HepG2 (cell line): ENCODE measurements around the gene SCUBE1. TPM values are rescaled to one million over a fixed set of nuclear protein-coding genes. Genes with fewer than 3 reads are reported as not detected.

Experiments
- ATAC-seq: fragments of 200-7000 bp; cut with Tn5 transposase; 3 replicates; pipeline ENCODE4 v1.9.1; 2020; ENCODE audit warnings: mild to moderate bottlenecking, moderate library complexity
- BruUV-seq: library from RNA; stranded (reverse); fragments of 400-500 nt; replicated peaks from 2 replicates; lab custom pipeline; 2021; lab: Mats Ljungman, UMichigan
- CTCF ChIA-PET: fragments of 300-600 bp; formaldehyde crosslinking; extraction: SDS; loops from one replicate; lab custom pipeline; 2021; ENCODE audit warnings: low total read pairs, inconsistent platforms, low intra/inter-chr PET ratio; lab: Yijun Ruan, JAX
- POLR2A ChIA-PET: fragments of 350-600 bp; sonication (Branson Sonifier 250); formaldehyde crosslinking; loops from one replicate; lab custom pipeline; 2020; ENCODE audit warnings: antibody characterized with exemption, inconsistent platforms; lab: Yijun Ruan, JAX
- DNase-seq: peaks from one replicate; pipeline ENCODE4 v3.0.0-alpha.2; 2015; ENCODE audit warnings: low spot score
- FAIRE-seq: peaks from 3 replicates; lab custom pipeline; 2011; peaks lifted over from hg19 to GRCh38; lab: Jason Lieb, UNC
- H2AFZ ChIP-seq: one replicate; pipeline ENCODE4 v1.6.1; 2011; ENCODE audit warnings: low read length, inconsistent platforms
- H3K27ac ChIP-seq: fragments of 300-600 bp; 3 replicates; pipeline ENCODE4 v1.8.0; 2011; ENCODE audit warnings: mixed run types, mild to moderate bottlenecking, mixed read lengths, low read length, inconsistent platforms; ENCODE audit not compliant: insufficient read depth; ENCODE audit errors: extremely low read length
- H3K27me3 ChIP-seq, 2 experiments: fragments of 200-600 bp in 1 of 2; 2 replicates in 1 of 2; 3 replicates in 1 of 2; pipeline versions ENCODE4 v1.6.0 to v1.8.0; 2011; ENCODE audit warnings: low read length in 2 of 2, mild to moderate bottlenecking in 2 of 2, moderate library complexity in 2 of 2, inconsistent platforms in 1 of 2; ENCODE audit not compliant: insufficient read depth in 2 of 2, control insufficient read depth in 1 of 2
- H3K36me3 ChIP-seq, 2 experiments: fragments of 200-600 bp in 1 of 2; replicated peaks in 1 of 2; 2 replicates in 1 of 2; 3 replicates in 1 of 2; pipeline versions ENCODE4 v1.5.1 to v1.8.0; 2011; ENCODE audit warnings: low read length in 2 of 2, inconsistent platforms in 1 of 2; ENCODE audit not compliant: insufficient read depth in 2 of 2, control insufficient read depth in 1 of 2
- H3K4me1 ChIP-seq: 2 replicates; pipeline ENCODE4 v1.5.1; 2012; ENCODE audit warnings: low read length, inconsistent platforms; ENCODE audit not compliant: insufficient read depth
- H3K4me2 ChIP-seq: 2 replicates; pipeline ENCODE4 v1.6.0; 2011; ENCODE audit warnings: low read depth, low read length, inconsistent platforms
- H3K4me3 ChIP-seq, 3 experiments: fragments of 200-600 bp in 1 of 3; sonication (generic), shearing (Covaris generic) in 1 of 3; replicated peaks in 1 of 3; 2 replicates each; pipeline ENCODE4 v1.5.1; 2011 to 2016; ENCODE audit warnings: low read length in 3 of 3, inconsistent platforms in 2 of 3, low read depth in 2 of 3, mild to moderate bottlenecking in 2 of 3, control low read depth in 1 of 3, mixed read lengths in 1 of 3; ENCODE audit not compliant: insufficient read depth in 1 of 3
- H3K79me2 ChIP-seq: one replicate; pipeline ENCODE4 v1.6.1; 2011; ENCODE audit warnings: low read length, inconsistent platforms; ENCODE audit not compliant: insufficient read depth
- H3K9ac ChIP-seq: 2 replicates; pipeline ENCODE4 v1.6.0; 2011; ENCODE audit warnings: mild to moderate bottlenecking, low read depth, low read length, inconsistent platforms; ENCODE audit not compliant: insufficient read depth
- H3K9me3 ChIP-seq: 2 replicates; pipeline ENCODE4 v1.5.1; 2012; ENCODE audit warnings: mild to moderate bottlenecking, low read length
- H4K20me1 ChIP-seq: 2 replicates; pipeline ENCODE4 v1.6.0; 2011; ENCODE audit warnings: inconsistent platforms, mild to moderate bottlenecking, low read length, moderate library complexity; ENCODE audit not compliant: insufficient read depth
- AHDC1 ChIP-seq: sonication (generic); formaldehyde crosslinking; IDR thresholded peaks from 2 replicates; pipeline ENCODE4 v1.5.1; 2020; ENCODE audit warnings: mild to moderate bottlenecking, missing genetic modification reagents, borderline replicate concordance
- CHCHD3 ChIP-seq: sonication (generic); formaldehyde crosslinking; IDR thresholded peaks from 2 replicates; pipeline ENCODE4 v1.8.0; 2022; ENCODE audit warnings: mild to moderate bottlenecking, missing genetic modification reagents, moderate library complexity
- HDAC2 ChIP-seq: sonication (generic); formaldehyde crosslinking; IDR thresholded peaks from 2 replicates; pipeline ENCODE4 v1.4.0; 2020; ENCODE audit warnings: missing genetic modification reagents
- NKX3-1 ChIP-seq: sonication (generic); formaldehyde crosslinking; IDR thresholded peaks from 2 replicates; pipeline ENCODE4 v1.5.0; 2020; ENCODE audit warnings: missing genetic modification reagents
- RORA ChIP-seq: sonication (generic); formaldehyde crosslinking; IDR thresholded peaks from 2 replicates; pipeline ENCODE4 v1.5.0; 2020; ENCODE audit warnings: mild to moderate bottlenecking, missing genetic modification reagents, moderate library complexity
- RXRB ChIP-seq: IDR thresholded peaks from 2 replicates; pipeline ENCODE4 v1.6.1; 2016; ENCODE audit warnings: borderline replicate concordance, missing genetic modification reagents, missing compliant biosample characterization
- THRA ChIP-seq: sonication (generic); formaldehyde crosslinking; IDR thresholded peaks from 2 replicates; pipeline ENCODE4 v1.4.0; 2020; ENCODE audit warnings: missing genetic modification reagents, borderline replicate concordance
- ZNF503 ChIP-seq: sonication (generic); formaldehyde crosslinking; IDR thresholded peaks from 2 replicates; pipeline ENCODE4 v1.4.0; 2020; ENCODE audit warnings: missing genetic modification reagents
- ZNF558 ChIP-seq: sonication (generic); formaldehyde crosslinking; IDR thresholded peaks from 2 replicates; pipeline ENCODE4 v1.9.0; 2022; ENCODE audit warnings: mild to moderate bottlenecking, missing genetic modification reagents, borderline replicate concordance
- ZNF614 ChIP-seq: IDR thresholded peaks from 2 replicates; pipeline ENCODE4 v1.6.1; 2018; ENCODE audit warnings: missing biosample characterization, missing genetic modification reagents, inconsistent platforms, borderline replicate concordance
- ZNF790 ChIP-seq: sonication (generic); formaldehyde crosslinking; IDR thresholded peaks from 2 replicates; pipeline ENCODE4 v1.8.0; 2022; ENCODE audit warnings: missing genetic modification reagents, mild to moderate bottlenecking, borderline replicate concordance
- ZSCAN29 ChIP-seq: sonication (generic); formaldehyde crosslinking; conservative IDR thresholded peaks from 2 replicates; pipeline ENCODE4 v1.4.0; 2020; ENCODE audit warnings: mild to moderate bottlenecking, missing genetic modification reagents
- WGBS: methylation state at CpG from one replicate; pipeline ENCODE4 v1.1.6; 2017; ENCODE audit warnings: low lambda C conversion rate; 5-methylcytosine and 5-hydroxymethylcytosine counted together
- in situ Hi-C: cut with HindIII; loops from 2 replicates; pipeline ENCODE4 v1.10.0; 2017; ENCODE audit warnings: low pct_unique_long_range_greater_than_20kb; ENCODE audit not compliant: extremely low pct_ligation_motif_present
- intact Hi-C: fragments of 100-400 bp; cut with micrococcal nuclease; formaldehyde crosslinking; loops from one replicate; pipeline ENCODE4 v1.10.0; 2022; ENCODE audit not compliant: unreplicated experiment
- polyA plus RNA-seq, 8 experiments: library from polyadenylated mRNA; depleted of rRNA in 3 of 8; stranded (reverse) in 7 of 8; unstranded in 1 of 8; fragments of >200 nt; fragmentation: Illumina TruSeq in 4 of 8; extraction: Trizol in 4 of 8; gene quantifications; 2 replicates each; pipeline versions ENCODE4 v1.2.1 to v1.2.3, GENCODE V29; 2011 to 2016; ENCODE audit warnings: low read depth in 4 of 8, missing spikeins in 1 of 8, mixed read lengths in 1 of 8; ENCODE audit not compliant: insufficient read depth in 1 of 8
- total RNA-seq, 5 experiments: library from RNA; depleted of rRNA; stranded (reverse); fragments of >200 nt; fragmentation: Illumina TruSeq; extraction: Trizol; gene quantifications; 2 replicates each; pipeline ENCODE4 v1.2.3, GENCODE V29; 2016; ENCODE audit warnings: low read depth in 1 of 5

Gene SCUBE1
- total and polyA plus RNA-seq, 2 of the 13 experiments (the other 11 are each of a cell fraction or from before 2014, with no cell fraction given): under 0.01 to 0.05 TPM

GRCh38 chr22:43257961-43258360 lies 85.2 kb downstream of the SCUBE1 start:
- no peaks in the 10 kb centered on the region for H3K36me3 ChIP-seq
- TF ChIP-seq ZNF790 (CRISPR knock-in tag) (no peak), THRA (CRISPR knock-in tag) (no peak), HDAC2 (CRISPR knock-in tag) (no peak), ZNF614 (CRISPR knock-in tag) (no peak), CHCHD3 (CRISPR knock-in tag) (no peak), ZNF558 (CRISPR knock-in tag) (no peak), NKX3-1 (CRISPR knock-in tag) (no peak), ZNF503 (CRISPR knock-in tag) (no peak), RORA (CRISPR knock-in tag) (no peak), ZSCAN29 (no peak), AHDC1 (CRISPR knock-in tag) (no peak), RXRB (CRISPR knock-in tag) (no peak)
- TF ChIP-seq, all 625 proteins: peak for 0
- DNase-seq (no peak), FAIRE-seq (no peak), ATAC-seq (no peak)
- intact Hi-C loops (no loop called here), in situ Hi-C loops (no loop called here)
- Histone ChIP-seq H3K27ac (no peak overlapping the region), H3K9me3 (no peaks in the 10 kb centered on the region), H3K4me1 (peaks cover 9% of the 10 kb centered on the region), H3K79me2 (no peaks in the 10 kb centered on the region), H4K20me1 (no peaks in the 10 kb centered on the region), H2AFZ (no peak overlapping the region), H3K9ac (no peak overlapping the region), H3K4me3 (no peak overlapping the region), H3K4me2 (no peak overlapping the region), H3K27me3 (peaks cover 14 to 90% of the 10 kb centered on the region in 2 experiments)
- 61% methylated on average over 13 of the region's 20 CpGs for WGBS
- ChIA-PET CTCF (no interaction called here), POLR2A (no interaction called here)
- no TSS peak for BruUV-seq
